H1 (cell line): ENCODE measurements around the gene RPL37A. TPM values are rescaled to one million over a fixed set of nuclear protein-coding genes. Genes with fewer than 3 reads are reported as not detected.

Experiments
- ASH2L ChIP-seq: fragments of 200-600, 300-600 bp; sonication (generic); IDR thresholded peaks from one replicate; pipeline ENCODE4 v1.7.1; 2017; ENCODE audit warnings: low read length
- ATF2 ChIP-seq: IDR thresholded peaks from 2 replicates; pipeline ENCODE4 v1.6.1; 2012; ENCODE audit warnings: low read length, inconsistent platforms
- CBX5 ChIP-seq: fragments of 300-800, 300-1000 bp; sonication (generic); IDR thresholded peaks from 2 replicates; pipeline ENCODE4 v1.7.1; 2016; ENCODE audit warnings: antibody characterized with exemption, low read length, low read depth
- CREB1 ChIP-seq: IDR thresholded peaks from 2 replicates; pipeline ENCODE4 v1.6.1; 2012; ENCODE audit warnings: inconsistent platforms
- CTBP2 ChIP-seq: IDR thresholded peaks from 2 replicates; pipeline ENCODE4 v1.7.0; 2011; ENCODE audit warnings: borderline replicate concordance, mild to moderate bottlenecking, moderate library complexity, mixed read lengths, low read length; ENCODE audit not compliant: insufficient read depth, insufficient read length
- E2F6 ChIP-seq: IDR thresholded peaks from 2 replicates; pipeline ENCODE4 v1.6.1; 2012; ENCODE audit warnings: inconsistent platforms
- EGR1 ChIP-seq: IDR thresholded peaks from 2 replicates; pipeline ENCODE4 v1.6.1; 2011; ENCODE audit warnings: low read depth, low read length, borderline replicate concordance
- EP300 ChIP-seq, 2 experiments: IDR thresholded peaks; 1 replicate in 1 of 2; 2 replicates in 1 of 2; pipeline ENCODE4 v1.6.1; 2011 to 2012; ENCODE audit warnings: low read depth in 2 of 2, low read length in 2 of 2, mild to moderate bottlenecking in 2 of 2, borderline replicate concordance in 1 of 2, inconsistent platforms in 1 of 2, moderate library complexity in 1 of 2
- FOSL1 ChIP-seq: IDR thresholded peaks from 2 replicates; pipeline ENCODE4 v1.6.1; 2011; ENCODE audit warnings: mild to moderate bottlenecking, low read depth, low read length, moderate library complexity; ENCODE audit not compliant: insufficient read depth
- GABPA ChIP-seq: IDR thresholded peaks from 2 replicates; pipeline ENCODE4 v1.6.1; 2011; ENCODE audit warnings: mild to moderate bottlenecking, low read length, moderate library complexity, borderline replicate concordance; ENCODE audit not compliant: insufficient read depth
- GTF2F1 ChIP-seq: IDR thresholded peaks from 2 replicates; pipeline ENCODE4 v1.6.1; 2012; ENCODE audit warnings: low read depth, low read length, improper control_type of control experiment, borderline replicate concordance
- KDM1A ChIP-seq: fragments of 200-600, 300-600 bp; sonication (generic); IDR thresholded peaks from 2 replicates; pipeline ENCODE4 v1.7.1; 2016; ENCODE audit warnings: mild to moderate bottlenecking, low read length, borderline replicate concordance
- POLR2A ChIP-seq, 2 experiments: IDR thresholded peaks; 1 replicate in 1 of 2; 2 replicates in 1 of 2; pipeline ENCODE4 v1.6.1; 2011; ENCODE audit warnings: low read depth in 2 of 2, low read length in 2 of 2, mild to moderate bottlenecking in 2 of 2; ENCODE audit errors: control extremely low read depth in 1 of 2
- POU5F1 ChIP-seq: IDR thresholded peaks from 2 replicates; pipeline ENCODE4 v1.6.1; 2011; ENCODE audit warnings: low read depth, mild to moderate bottlenecking, low read length, moderate library complexity
- RFX5 ChIP-seq: IDR thresholded peaks from 2 replicates; pipeline ENCODE4 v1.6.1; 2011; ENCODE audit warnings: low read depth, low read length, improper control_type of control experiment, borderline replicate concordance
- SAP30 ChIP-seq: fragments of 300-600 bp; sonication (generic); IDR thresholded peaks from 2 replicates; pipeline ENCODE4 v1.7.1; 2012; ENCODE audit warnings: low read length, moderate library complexity, mild to moderate bottlenecking, inconsistent platforms; ENCODE audit not compliant: insufficient read depth, insufficient replicate concordance
- SP1 ChIP-seq: IDR thresholded peaks from 2 replicates; pipeline ENCODE4 v1.6.1; 2011; ENCODE audit warnings: low read depth, low read length
- TAF1 ChIP-seq: IDR thresholded peaks from 2 replicates; pipeline ENCODE4 v1.6.1; 2011; ENCODE audit warnings: mild to moderate bottlenecking, low read depth, low read length
- TBP ChIP-seq: IDR thresholded peaks from 2 replicates; pipeline ENCODE4 v1.6.1; 2011; ENCODE audit warnings: low read depth, low read length, improper control_type of control experiment
- TCF12 ChIP-seq: IDR thresholded peaks from 2 replicates; pipeline ENCODE4 v1.6.1; 2011; ENCODE audit warnings: low read depth, mild to moderate bottlenecking, low read length
- YY1 ChIP-seq: IDR thresholded peaks from 2 replicates; pipeline ENCODE4 v1.6.1; 2011; ENCODE audit warnings: low read depth, mild to moderate bottlenecking, low read length
- polyA plus RNA-seq, 7 experiments: library from polyadenylated mRNA; depleted of rRNA in 3 of 7; stranded (reverse) in 5 of 7; unstranded in 2 of 7; fragments of >200 nt in 5 of 7; fragments of 200-250 nt in 2 of 7; gene quantifications; 1 replicate in 5 of 7; 2 replicates in 1 of 7; 4 replicates in 1 of 7; pipeline versions ENCODE4 v1.2.1 to v1.2.3, GENCODE V29; 2011 to 2013; ENCODE audit warnings: missing spikeins in 2 of 7, mixed read lengths in 2 of 7
- total RNA-seq: library from RNA; stranded (reverse); fragmentation: NEBNext Ultra II Directional; extraction: Animal tissue kit (Norgen Biotek cat#: 25700); gene quantifications from 2 replicates; pipeline ENCODE4 v1.2.1, GENCODE V29; 2021

The RPL37A gene
- total and polyA plus RNA-seq, 2 of the 8 experiments (the other 6 are each of a cell fraction or from before 2014, with no cell fraction given): 1,737 to 3,180 TPM

GRCh38 chr2:216498379-216499352, at the start of gene RPL37A (continued):
- TF ChIP-seq SAP30 (peak; percentile 11), EP300 (IDR thresholded peaks at IDR 0.05; ENCODE audit: borderline replicate concordance in 1 of 2, low read depth in 2 of 2, low read length in 2 of 2) (no peak), E2F6 (0 out of 2 replicates have a peak, but pooled peaks have one; percentile 16), YY1 (peak; percentile 54), CREB1 (peak; percentile 70), TAF1 (peak; percentile 100), CTBP2 (no peak), RFX5 (no peak), EGR1 (peak; percentile 58; the same call in 1 of the 2 replicates), POU5F1 (no peak), GABPA (peak; percentile 83; the same call in 1 of the 2 replicates), TBP (peak; percentile 99), ASH2L (peak; percentile 90), ATF2 (peak; percentile 61; the same call in 1 of the 2 replicates), CBX5 (no peak), TCF12 (0 out of 2 replicates have a peak, but pooled peaks have one; percentile 58), GTF2F1 (peak; percentile 75; the same call in 1 of the 2 replicates), KDM1A (peak; percentile 64), POLR2A (IDR thresholded peaks at IDR 0.05; ENCODE audit: control extremely low read depth in 1 of 2, low read depth in 2 of 2, low read length in 2 of 2) (peak; percentile 98 to 100), FOSL1 (no peak), SP1 (peak; percentile 77; the same call in 1 of the 2 replicates)
